NOMO-1 (cell line): ENCODE results near the gene STIL.
A peak's percentile ranks its signal among the peaks of the same experiment; 100 is the strongest.
"Not testable (repeated sequence)": the region's sequence is repeated elsewhere in the genome, so short reads cannot be mapped to it uniquely, and the experiment has no call there.

Experiments used
- DNase-seq, 2 experiments: peaks; one replicate each; lab custom pipeline; 2025; ENCODE audit not compliant: unreplicated experiment in 2 of 2; lab: John Stamatoyannopoulos, UW

Gene STIL

DNA sequence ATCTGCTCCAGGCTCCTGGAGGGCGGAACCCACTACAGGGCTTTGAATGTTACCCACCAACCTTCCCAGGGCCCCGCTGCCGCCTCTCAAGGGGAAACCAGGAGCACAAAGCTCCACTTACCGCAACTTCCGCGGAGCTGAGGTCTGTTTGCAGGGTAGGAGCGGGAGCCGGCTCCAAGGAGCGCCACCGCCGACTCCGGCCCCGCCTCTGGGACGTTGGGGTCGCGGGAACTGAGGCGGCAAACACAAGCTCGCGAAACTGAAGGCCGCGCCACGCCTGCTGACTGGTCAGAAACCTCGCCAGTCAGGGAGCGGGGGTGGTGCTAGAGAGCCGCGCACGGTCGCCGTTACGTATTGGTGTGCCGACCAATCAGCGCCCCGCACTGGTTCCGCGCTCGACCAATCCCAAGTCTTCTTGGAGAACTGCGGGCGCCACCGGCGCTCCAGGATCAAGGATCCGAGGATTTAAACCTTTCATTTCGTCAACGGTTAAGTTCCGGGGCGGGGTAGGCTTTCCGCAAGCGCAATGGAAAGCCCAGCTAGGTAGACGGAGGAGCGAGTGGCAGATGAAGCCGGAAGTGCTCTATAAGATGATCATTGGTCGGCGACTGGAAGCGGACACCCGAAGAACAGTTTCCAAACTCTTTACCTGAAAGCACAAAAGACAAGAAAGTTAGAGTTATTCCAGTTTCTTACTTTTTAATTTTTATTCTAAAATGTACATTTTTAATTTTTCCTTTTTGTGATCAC is at the start of gene STIL:
Gene STIL (minus strand): TSS at position 233 of the 750 bp plus-strand sequence. CDS start 3,828 bp downstream, outside the sequence.
- DNase-seq, result peak; percentile 99 to 100

DNA sequence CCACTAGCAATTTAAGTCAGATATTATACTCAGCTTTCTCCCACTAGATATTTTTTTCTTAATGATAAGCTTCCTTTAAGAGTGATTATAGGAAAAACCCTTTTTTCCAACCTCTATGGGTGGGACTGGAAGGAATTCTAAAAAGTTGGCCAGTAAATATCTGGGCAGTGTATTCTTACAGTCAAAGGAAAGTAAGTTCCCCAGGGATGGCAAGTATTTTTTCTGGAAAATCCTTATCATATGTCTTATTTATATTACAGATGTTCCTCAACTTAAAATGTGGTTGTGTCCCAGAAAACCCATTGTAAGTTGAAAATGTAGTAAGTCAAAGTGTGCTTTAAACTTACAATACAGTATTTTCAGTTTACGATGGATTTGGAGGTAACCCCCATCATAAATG is 48.9 kb upstream of the STIL start:
- no peak for DNase-seq

DNA sequence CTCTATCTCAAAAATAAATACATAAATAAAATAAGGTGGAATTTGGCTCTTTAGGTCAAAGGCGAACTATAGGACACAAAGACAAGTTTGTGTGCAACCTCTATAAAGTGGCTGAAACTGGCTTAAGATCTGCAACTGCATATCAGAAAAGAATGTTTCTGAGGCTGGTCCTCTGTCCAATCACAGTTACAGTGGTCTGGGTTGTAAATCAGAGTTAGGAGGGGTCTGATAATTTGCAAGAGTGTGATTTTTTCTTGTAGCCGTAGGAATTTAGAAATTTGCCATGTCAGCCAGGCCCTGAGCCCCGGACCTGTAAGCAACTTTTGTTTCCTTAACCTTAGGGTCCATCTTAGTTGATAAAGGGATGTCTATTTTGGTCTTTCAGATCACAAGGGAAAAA is 47.4 kb upstream of the STIL start:
- DNase-seq, result no peak

DNA sequence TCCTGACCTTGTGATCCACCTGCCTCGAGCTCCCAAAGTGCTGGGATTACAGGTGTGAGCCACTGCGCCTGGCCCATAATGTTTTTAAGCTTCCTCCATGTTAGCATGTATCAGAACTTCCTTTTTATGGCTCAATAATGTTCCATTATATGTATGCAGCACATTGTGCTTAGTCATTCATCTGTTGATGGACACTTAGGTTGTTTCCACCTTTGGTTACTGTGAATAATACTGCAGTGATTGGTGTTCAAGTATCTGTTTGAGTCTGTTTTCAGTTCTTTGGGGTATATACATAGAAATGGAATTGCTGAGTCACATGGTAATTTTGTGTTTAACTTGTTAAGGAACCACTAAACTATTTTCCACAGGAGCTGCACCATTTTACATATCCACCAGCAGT is 37.4 kb upstream of the STIL start:
- DNase-seq, result peak in 1 of 2 experiments; percentile 18

DNA sequence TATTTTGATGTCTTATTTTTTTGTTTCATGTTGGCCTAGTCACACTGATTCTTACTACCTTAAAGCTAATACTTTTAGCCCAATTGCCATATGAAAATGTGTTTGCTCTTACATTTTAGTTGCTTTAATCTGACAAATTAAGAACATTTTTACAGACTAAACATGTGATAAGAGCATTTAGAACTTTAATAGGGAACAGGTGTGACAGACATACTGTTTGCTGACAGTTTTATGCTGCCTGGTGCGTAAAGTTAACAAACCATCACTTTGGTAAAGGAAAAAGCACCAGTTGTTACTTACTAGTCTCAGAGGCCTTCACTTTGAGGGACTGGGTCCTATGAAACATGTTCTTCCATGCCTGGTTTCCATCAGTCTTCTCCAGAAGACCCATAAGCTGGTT is 34.3 kb upstream of the STIL start:
- DNase-seq, result no peak

DNA sequence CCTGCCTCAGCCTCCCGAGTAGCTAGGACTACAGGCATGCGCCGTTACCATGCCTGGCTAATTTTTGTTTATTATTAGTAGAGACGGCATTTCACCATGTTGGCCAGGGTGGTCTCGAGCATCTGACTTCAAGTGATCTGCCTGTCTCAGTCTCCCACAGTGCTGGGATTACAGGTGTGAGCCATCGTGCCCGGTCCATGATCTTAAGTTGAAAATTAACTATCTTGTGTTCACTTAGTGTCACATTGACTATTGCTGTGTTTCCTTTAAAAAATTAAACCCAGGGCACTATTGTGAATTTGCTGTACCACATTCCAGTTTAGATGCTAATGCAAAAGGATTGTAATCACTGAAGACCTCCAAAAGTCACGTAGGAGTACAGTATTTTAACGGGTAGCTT is 33.8 kb upstream of the STIL start:
- no peak for DNase-seq

DNA sequence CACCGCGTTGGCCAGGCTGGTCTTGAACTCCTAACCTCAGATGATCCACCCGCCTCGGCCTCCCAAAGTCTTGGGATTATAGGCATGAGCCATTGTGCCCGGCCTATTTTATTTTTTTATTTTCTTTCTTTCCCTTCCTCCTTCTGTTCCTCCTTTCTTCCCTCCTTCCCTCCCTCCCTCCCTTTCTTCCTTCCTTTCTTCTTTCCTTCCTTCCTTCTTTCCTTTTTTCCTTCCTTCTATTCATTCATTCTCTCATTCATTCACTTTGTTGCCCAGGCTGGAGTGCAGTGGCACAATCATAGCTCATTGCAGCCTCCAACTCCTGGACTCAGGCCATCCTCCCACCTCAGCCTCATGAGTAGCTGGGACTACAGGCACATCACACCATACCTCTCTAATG is 33.0 kb upstream of the STIL start:
- not testable (repeated sequence) for DNase-seq

DNA sequence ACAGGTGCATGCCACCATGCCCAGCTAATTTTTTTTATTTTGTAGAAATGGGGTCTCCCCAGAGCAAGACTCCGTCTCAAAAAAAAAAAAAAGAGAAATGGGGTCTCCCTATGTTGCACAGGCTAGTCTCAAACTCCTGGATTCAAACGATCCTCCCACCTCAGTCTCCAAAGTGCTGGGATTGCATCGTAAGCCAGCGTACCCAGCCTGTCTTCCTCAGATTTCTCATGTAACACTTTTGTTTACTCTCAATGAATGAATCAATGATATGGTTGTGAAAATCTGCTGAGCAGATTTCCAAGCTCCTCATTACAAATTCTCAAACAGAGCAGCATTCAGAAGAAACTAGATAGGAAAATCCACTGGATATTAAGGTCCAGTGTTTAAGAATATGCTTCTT is 26.3 kb upstream of the STIL start:
- DNase-seq, result no peak

DNA sequence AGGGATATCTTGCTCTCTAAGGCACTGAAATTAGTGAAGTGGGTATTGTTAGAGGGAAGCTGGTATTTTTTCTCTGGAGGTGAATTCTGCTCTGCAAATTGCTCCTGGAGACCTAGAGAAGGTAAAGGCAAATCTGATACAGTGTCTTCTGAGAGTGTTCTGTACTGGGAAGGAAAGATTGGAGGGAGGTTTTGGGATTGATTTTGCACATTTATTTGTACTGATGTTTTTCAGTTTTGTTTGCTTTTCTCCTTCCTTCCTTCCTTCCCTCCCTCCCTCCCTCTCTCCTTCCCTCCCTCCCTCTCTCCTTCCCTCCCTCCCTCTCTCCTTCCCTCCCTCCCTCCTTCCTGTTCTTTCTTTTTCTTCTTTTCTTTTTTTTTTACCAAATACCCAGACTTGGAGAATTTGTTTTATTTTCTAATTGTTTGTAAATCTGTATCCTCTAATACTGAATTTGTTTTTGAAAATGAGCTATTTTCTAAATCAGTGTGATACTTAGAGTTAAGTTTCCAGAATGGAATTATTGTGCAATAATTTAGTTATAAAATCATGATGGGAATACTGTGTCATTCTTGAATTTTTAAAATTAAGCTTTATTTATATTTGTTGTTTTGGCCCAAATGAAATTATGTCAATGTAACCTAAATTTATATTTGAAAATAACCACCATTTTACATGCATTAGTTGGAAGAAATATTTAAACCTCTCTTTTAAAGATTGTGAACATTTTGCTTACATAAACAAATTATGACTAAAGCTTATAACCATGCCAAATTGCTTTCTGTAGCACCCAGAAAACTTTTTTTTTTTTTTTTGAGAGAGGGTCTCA is 24.5 kb upstream of the STIL start:
- no peak for DNase-seq

DNA sequence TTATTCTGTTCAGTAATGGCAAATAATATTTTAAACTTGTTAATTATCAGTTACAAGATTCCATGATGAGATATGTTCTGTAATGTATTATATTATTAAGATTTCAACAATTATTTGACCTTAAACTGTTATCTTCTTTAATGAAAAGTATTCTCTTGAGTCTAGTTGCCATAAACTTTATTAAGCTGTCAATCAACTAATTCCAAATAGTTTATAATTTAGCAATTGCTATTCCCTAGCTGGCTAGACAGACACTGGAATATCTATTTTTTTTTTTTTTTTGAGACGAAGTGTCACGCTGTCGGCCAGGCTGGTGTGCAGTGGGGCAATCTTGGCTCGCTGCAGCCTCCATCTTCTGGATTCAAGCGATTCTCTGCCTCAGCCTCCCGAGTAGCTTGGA is 23.4 kb upstream of the STIL start:
- DNase-seq, result no peak

DNA sequence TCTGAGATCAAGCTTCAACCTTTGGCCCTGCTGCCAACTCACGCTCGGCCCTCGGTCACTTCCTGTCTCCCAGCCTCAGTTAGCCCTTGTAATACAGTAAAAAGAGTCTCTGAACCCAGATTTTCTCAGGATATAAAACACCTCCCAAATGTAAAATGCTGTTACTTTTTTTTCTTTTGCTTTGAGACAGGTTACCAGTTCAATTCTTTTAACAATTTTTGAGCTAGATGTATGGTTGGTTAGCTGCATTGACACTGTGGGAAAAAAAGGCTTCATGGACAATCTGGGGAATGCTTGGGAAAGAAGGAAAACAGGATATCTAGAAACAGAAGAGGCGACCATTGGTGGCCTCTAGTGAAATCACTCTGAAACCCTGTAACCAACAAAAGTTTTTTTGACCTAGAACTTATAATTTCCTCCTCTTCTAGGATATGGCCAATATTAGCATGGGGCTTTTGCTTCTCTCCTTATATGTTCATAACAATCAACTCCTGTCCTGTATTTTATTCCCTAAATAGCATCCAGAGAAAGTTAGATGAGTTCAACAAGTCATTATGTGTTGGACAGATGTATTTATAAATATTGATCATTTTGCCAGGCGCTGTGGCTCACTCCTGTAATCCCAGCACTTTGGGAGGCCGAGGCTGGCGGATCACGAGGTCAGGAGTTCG is 21.0 kb upstream of the STIL start:
- no peak for DNase-seq

DNA sequence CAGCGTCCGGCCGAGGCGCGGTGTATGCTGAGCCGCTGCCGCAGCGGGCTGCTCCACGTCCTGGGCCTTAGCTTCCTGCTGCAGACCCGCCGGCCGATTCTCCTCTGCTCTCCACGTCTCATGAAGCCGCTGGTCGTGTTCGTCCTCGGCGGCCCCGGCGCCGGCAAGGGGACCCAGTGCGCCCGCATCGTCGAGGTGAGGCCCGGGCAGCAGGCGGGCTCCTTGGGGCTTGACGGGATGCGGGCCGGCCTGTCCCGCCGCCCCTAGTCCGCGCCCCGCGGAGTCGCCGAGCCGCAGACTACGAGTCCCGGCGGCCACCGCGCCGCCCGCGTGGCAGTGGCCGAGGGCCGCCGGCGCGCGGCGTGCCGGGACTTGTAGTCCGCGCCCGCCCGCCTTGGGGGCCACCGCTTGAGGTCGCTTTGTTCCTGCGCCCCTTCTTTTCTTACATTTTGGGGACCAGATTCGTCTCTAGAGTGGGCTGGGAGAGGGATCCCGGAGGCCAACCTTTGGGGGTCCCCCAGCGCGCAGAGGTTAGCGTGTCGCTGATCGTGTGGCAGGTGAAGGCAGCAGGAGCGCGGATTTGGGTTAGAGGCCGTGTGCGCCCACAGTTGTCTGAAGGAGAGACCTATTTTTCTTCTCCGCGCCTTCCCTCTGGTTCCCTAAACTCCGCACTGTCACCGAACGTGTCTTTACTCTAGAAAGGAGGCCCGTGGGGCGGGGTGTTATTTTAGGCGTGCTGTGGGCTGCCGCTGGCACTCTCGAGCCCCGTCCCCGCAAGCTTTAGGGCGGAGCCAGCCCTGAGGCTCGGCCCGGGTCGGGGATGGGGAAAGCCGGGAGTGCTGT is 20.2 kb upstream of the STIL start:
- peak; percentile 65 to 75 for DNase-seq

DNA sequence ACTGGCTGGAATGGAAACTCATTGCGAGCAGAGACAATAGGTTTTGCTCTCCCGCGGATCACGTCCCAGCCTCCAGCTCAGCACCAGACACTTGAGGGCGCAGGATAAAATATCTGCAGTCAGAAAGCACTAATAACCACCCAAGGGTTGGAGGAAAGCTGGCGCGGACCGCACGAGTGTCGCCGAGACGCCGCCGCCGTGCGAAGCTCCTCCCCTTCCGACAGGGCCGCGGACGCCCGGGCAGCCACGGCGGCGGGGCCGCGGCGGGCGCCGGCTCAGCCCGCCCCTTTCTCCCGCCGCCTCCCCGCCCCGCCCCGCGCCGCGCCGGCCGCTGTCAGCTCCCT is 19.6 kb upstream of the STIL start, which contains the start of gene CMPK1:
Gene CMPK1 (plus strand): TSS at position 213 of the 344 bp plus-strand sequence. CDS start 156 bp downstream, outside the sequence.
- DNase-seq, result peak; percentile 80 to 83

DNA sequence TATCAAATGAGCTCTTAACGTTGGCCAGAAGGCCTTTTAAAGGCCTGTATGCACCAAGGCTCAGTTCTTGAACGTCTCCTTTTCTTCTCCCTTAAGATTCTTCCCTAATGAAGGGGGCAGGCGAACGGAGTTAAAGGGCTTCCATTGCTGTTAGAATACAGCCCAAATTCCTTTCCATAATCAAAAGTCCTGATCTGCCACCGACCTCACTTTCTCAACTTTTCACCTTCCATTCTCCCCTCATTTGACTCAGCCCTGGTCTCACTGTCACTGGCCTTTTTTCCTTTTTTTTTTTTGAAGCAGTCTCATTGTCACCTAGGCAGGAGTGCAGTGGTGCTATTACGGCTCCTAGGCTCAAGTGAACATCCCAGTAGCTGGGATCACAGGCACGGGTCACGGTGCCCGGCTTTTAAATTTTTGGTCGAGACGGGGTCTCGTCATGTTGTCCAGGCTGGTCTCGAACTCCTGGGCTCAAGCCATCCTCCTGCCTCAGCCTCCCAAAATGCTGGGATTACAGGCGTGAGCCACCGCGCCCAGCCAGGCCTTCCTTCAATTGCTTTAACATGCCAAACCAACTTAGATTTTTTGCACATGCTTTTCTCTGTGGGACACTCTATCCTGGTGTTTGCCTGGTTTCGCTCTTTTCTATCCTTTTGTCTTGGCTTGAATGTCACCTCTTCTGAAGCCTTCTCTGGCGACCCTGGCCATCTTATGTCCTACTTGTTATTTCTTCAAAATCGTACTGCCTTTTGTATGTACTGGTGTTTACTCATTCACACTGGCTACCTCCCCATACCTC is 19.0 kb upstream of the STIL start:
- no peak for DNase-seq

DNA sequence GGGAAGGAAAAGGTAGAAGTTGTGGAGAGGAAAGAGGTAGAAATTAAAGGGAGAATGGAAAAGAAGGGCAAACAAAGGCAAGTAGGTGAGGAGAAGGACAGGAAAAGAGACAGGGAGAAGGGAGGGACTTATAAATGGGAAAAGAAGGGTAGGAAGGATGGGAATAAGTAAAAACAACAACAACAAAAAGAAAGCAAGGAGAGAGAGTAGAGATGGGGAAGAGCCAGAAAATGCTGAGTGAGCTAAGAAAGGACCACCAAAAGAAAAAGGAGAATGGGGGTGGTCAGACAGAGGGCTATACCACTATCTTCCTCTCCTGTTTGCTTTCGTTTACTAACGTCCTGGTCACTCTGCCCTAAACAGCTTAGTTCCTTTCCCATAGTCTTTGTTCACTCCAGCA is 17.9 kb upstream of the STIL start:
- no peak for DNase-seq

DNA sequence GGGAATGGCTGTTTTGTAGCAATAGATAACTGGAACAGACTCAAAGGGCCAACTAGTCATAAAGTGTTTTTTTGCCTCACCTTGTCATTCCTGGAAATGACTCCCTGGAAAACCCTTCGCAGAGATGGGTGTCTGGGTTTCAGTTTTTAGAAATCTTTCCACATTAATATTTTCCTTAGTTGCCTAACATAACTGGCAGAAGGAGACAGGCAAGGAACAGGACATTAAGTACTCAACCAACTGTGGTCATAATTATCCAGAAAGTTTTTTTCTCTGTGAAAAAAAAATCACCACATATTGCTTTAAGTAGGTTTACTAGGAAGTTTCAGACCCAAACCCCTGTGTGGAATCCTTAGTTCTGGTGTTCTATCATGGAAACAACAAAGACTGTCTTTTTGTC is 16.3 kb upstream of the STIL start:
- no peak for DNase-seq

DNA sequence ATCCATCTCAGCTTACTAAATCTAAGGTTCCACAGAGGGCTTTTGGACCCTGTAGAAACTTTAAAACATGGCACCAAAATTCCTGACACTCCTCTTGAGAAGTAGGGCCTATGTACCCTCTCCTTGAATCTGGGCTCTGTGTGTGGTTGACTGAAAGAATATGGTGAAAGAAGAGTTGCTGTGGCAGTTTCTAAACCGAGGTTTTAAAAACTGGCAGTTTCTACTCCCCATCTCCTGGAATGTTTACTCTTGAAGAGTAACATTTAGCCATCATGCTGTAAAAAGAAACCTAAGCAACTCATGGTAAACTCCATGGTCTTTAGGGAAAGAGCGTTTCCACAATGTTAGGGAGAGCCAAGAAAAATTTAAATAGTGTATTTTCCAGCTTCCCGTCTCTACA is 15.0 kb upstream of the STIL start:
- no peak for DNase-seq

DNA sequence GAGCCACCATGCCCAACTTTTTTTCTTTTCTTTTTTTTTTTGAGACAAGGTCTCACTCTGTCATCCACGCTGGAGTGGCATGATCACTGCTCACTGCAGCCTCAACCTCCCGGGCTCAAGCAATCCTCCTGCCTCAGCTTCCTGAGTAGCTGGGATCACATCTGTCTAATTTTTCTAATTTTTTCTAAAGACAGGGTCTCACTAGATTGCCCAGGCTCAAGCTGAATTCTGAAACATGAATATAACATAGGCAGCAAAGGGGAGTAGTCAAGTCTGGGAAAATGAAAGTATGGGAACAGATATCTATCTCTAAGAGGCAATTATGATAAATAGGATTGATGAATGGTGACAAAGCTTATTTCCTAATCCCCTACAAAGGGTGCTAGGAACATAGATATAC is 12.3 kb upstream of the STIL start:
- no peak for DNase-seq

DNA sequence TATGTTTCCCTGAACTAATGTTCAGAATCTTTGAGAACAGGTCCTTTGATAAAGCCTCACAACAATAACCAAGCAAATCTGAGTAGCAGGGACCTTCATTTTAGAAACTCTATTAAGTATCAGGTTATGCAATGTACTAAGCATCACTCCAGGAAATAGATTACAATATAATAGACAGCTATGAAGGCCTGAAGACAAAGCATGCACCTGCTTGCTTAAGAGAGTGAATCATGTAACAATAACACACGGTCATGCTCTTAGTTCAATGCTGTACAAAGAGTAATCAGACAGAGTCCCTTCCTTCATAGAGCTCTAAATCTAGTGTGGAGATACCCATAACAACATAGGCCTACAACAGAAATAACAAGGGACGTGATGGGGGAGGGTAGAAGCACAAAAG is 11.6 kb upstream of the STIL start:
- no peak for DNase-seq

DNA sequence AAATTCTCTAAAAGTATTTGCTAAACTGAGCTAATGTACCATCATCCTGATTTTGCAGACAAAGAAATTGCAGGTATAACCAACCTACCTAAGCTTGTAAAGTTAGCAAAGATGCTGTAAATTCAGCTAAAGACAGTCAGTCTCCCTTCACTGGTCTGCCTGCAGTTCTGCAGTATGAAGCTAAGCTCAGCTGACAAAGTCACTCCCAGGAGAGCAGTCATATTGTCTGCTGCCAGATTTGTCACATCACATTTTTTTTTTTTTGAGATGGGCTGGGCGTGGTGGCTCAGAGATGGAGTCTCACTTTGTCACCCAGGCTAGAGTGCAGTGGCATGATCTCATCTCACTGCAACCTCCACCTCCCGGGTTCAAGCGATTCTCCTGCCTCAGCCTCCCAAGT is 10.7 kb upstream of the STIL start:
- DNase-seq, result no peak
